Fibroblast of pulmonary artery (primary cell): Measurements from ENCODE around the gene TNKS1BP1.
A peak's percentile ranks its signal among the peaks of the same experiment; 100 is the strongest.
"Not testable (repeated sequence)": the region's sequence is repeated elsewhere in the genome, so short reads cannot be mapped to it uniquely, and the experiment has no call there.

ENCODE experiments used
- DNase-seq: peaks from one replicate; pipeline ENCODE4 v3.0.0-alpha.2; 2010; ENCODE audit warnings: low read depth
- H3K4me3 ChIP-seq: replicated peaks from 2 replicates; pipeline ENCODE4 v1.5.1; 2011; ENCODE audit warnings: low read depth, mild to moderate bottlenecking, control low read depth, low read length, moderate library complexity
- CTCF ChIP-seq: IDR thresholded peaks from 2 replicates; pipeline ENCODE4 v1.5.1; 2011; ENCODE audit warnings: mild to moderate bottlenecking, control low read depth, low read length, inconsistent platforms; ENCODE audit errors: missing control alignments

Gene TNKS1BP1

GRCh38 chr11:57300785-57301184 is 24.0 kb downstream of the TNKS1BP1 start:
- DNase-seq, result no peak
- no peak overlapping the region for H3K4me3 ChIP-seq
- no peak for TF ChIP-seq CTCF

- DNase-seq, result no peak
- H3K4me3 ChIP-seq, result no peak overlapping the region
- TF ChIP-seq CTCF, result no peak
Observed at GRCh38 chr11:57299150-57299737, 25.5 kb downstream of the TNKS1BP1 start.

GRCh38 chr11:57297221-57297620 is 27.5 kb downstream of the TNKS1BP1 start:
- no peak overlapping the region for H3K4me3 ChIP-seq
- TF ChIP-seq CTCF, result no peak
- DNase-seq, result peak; percentile 40

- DNase-seq, H3K4me3 ChIP-seq: not testable (repeated sequence)
Observed at GRCh38 chr11:57296205-57296604, 28.5 kb downstream of the TNKS1BP1 start.

- H3K4me3 ChIP-seq, result no peak overlapping the region
Observed at GRCh38 chr11:57294225-57295131, 30.3 kb downstream of the TNKS1BP1 start.

GRCh38 chr11:57290288-57290687 is 34.5 kb downstream of the TNKS1BP1 start:
- DNase-seq, result peak; percentile 52
- no peak for TF ChIP-seq CTCF
- H3K4me3 ChIP-seq, result no peak overlapping the region

More at GRCh38 chr11:57294225-57295131, 30.3 kb downstream of the TNKS1BP1 start:
- no peak for TF ChIP-seq CTCF
- peak; percentile 58 for DNase-seq

GRCh38 chr11:57288771-57289579 is 35.8 kb downstream of the TNKS1BP1 start:
- no peak for TF ChIP-seq CTCF
- peak; percentile 79 for DNase-seq
- no peak overlapping the region for H3K4me3 ChIP-seq
